Transverse colon (tissue), 3 donors: Measurements from ENCODE around the gene NLRX1.

ENCODE experiments used
- CTCF ChIP-seq, 5 experiments: fragments of 200-600 bp in 3 of 5; fragments of 450-650 bp in 2 of 5; sonication (generic) in 3 of 5; IDR thresholded peaks; 1 replicate in 2 of 5; 2 replicates in 3 of 5; pipeline ENCODE4 v1.5.1; 2016 to 2017; ENCODE audit warnings: antibody characterized with exemption in 5 of 5, inconsistent platforms in 3 of 5, mild to moderate bottlenecking in 2 of 5, moderate library complexity in 1 of 5
- EP300 ChIP-seq: sonication (generic); formaldehyde crosslinking; IDR thresholded peaks from one replicate; pipeline ENCODE4 v1.6.1; 2017; ENCODE audit warnings: antibody characterized with exemption, low read depth
- POLR2A ChIP-seq: fragments of 450-650 bp; IDR thresholded peaks from one replicate; pipeline ENCODE4 v1.6.1; 2016; ENCODE audit warnings: antibody characterized with exemption, mild to moderate bottlenecking, moderate library complexity

DNA sequence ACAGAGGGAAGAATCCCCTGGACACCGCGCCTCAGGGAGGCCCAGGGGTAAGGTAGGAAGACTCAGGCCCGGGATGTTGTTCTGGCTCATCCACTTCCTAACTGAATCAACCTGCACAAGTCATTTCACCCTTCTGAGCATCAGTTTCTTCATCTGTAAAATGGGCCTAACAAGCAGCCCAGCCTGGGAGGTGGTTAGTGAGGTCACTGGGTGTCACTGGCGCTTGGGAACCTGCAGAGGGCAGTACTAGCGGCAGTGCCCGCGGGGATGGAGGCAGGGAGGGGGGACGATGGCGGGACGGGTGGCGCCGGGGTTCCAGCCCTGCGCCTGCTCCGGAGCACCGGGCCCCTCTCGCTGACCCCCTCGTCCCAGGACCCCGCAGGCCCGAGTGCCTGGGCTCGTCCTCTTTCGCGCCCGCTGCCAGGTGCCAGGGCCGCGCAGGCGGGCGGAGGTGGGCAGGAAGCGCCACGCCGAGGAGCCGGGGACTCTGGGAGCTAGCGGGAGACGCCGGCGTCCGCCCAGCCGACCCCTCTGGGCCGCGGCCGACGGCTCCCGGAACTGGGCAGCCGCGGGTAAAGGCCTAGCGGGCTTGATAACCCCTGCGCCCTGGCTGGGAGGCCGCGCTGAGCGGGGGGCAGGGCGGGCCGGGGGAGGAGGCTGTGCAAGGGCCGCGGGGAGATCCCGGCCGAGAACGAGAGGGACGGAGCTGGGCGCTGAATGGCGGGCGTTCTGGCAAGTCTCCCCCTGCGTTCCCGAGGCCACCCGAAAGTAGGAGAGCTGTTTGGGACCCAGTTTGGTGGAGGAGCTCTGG, at the start of gene NLRX1:
- TF ChIP-seq CTCF (IDR thresholded peaks at IDR 0.05) (peak; percentile 87 to 97 (median 91)), EP300 (no peak), POLR2A (peak; percentile 86)
